ENCODE measurements around the gene TNNI2.

TNNI2 gene

GRCh38 chr11:1822648-1823375 lies 16.0 kb upstream of the TNNI2 start:
- DNase-seq, result no peak

- no peak for DNase-seq
Observed at GRCh38 chr11:1823376-1824220, 15.2 kb upstream of the TNNI2 start.

GRCh38 chr11:1824221-1825038 lies 14.4 kb upstream of the TNNI2 start:
- no peak for DNase-seq

- DNase-seq, result no peak
Observed at GRCh38 chr11:1825039-1825740, 13.6 kb upstream of the TNNI2 start.

- DNase-seq, result no peak
Observed at GRCh38 chr11:1825785-1826451, 12.9 kb upstream of the TNNI2 start.

- no peak for DNase-seq
Observed at GRCh38 chr11:1826552-1827094, 12.2 kb upstream of the TNNI2 start.

- peak; percentile 66 for DNase-seq
Observed at GRCh38 chr11:1827095-1827813, 11.5 kb upstream of the TNNI2 start.

- DNase-seq, result no peak
Observed at GRCh38 chr11:1827931-1828330, 10.8 kb upstream of the TNNI2 start.

- no peak for DNase-seq
Observed at GRCh38 chr11:1828542-1828941, 10.2 kb upstream of the TNNI2 start.

- DNase-seq, result no peak
Observed at GRCh38 chr11:1829039-1829820, 9.6 kb upstream of the TNNI2 start.

GRCh38 chr11:1830004-1830321 lies 8.8 kb upstream of the TNNI2 start:
- DNase-seq, result no peak

- DNase-seq, result no peak
Observed at GRCh38 chr11:1830322-1831223, 8.2 kb upstream of the TNNI2 start.

- DNase-seq, result no peak
Observed at GRCh38 chr11:1831338-1832210, 7.2 kb upstream of the TNNI2 start.

- DNase-seq, result peak; percentile 47
Observed at GRCh38 chr11:1832211-1832919, 6.4 kb upstream of the TNNI2 start.

GRCh38 chr11:1832920-1833295 lies 5.9 kb upstream of the TNNI2 start:
- DNase-seq, result no peak

GRCh38 chr11:1834062-1834610 lies 4.6 kb upstream of the TNNI2 start:
- DNase-seq, result no peak

Data from midbrain (tissue), 1 donor.